Pancreas (tissue), 10 donors: ENCODE data around the gene CCDC122. TPM values are rescaled to one million over a fixed set of nuclear protein-coding genes. Genes with fewer than 3 reads are reported as not detected.

Source experiments
- ATAC-seq, 4 donors: fragments of 200-7000 bp; cut with Tn5 transposase; one replicate each; pipeline versions ENCODE4 v1.8.0 to v1.9.1; 2020; ENCODE audit warnings: mild to moderate bottlenecking in 4 of 4, moderate library complexity in 4 of 4
- DNase-seq, 6 donors: peaks; one replicate each; pipeline ENCODE4 v3.0.0-alpha.2; 2020
- FAIRE-seq: peaks from 2 replicates; lab custom pipeline; 2012; peaks lifted over from hg19 to GRCh38; lab: Jason Lieb, UNC
- H3K27ac ChIP-seq, 4 donors: fragments of 200-600 bp; sonication (generic); 1 replicate in 3 of 4; 2 replicates in 1 of 4; pipeline versions ENCODE4 v1.5.0 to v1.8.0; 2020
- H3K27me3 ChIP-seq, 4 donors: fragments of 200-600 bp; one replicate each; pipeline ENCODE4 v1.8.0; 2021
- H3K36me3 ChIP-seq, 3 donors: fragments of 200-600 bp; sonication (generic) in 1 of 3; one replicate each; pipeline versions ENCODE4 v1.5.0 to v1.8.0; 2020 to 2021
- H3K4me1 ChIP-seq, 3 donors: fragments of 200-600 bp; one replicate each; pipeline ENCODE4 v1.8.0; 2021
- H3K4me3 ChIP-seq, 4 donors: fragments of 200-600 bp; sonication (generic) in 2 of 4; one replicate each; pipeline versions ENCODE4 v1.5.0 to v1.8.0; 2020 to 2021
- H3K9me3 ChIP-seq, 4 donors: fragments of 200-600 bp; one replicate each; pipeline ENCODE4 v1.8.0; 2021
- WGBS, 2 donors: extraction: QIAGEN DNeasy Blood & Tissue Kit; methylation state at CpG; one replicate each; pipeline ENCODE4 v1.1.7; 2013; 5-methylcytosine and 5-hydroxymethylcytosine counted together
- intact Hi-C, 3 donors: fragments of 100-400 bp; cut with DNase I; formaldehyde crosslinking; loops; one replicate each; pipeline versions ENCODE4 v1.11.1 to v1.14.2; 2022
- polyA plus RNA-seq, 2 donors: library from polyadenylated mRNA; stranded (reverse); fragments of 200-250 nt; gene quantifications; one replicate each; pipeline ENCODE4 v1.2.3, GENCODE V29; 2013
- total RNA-seq, 6 donors: library from RNA; stranded (reverse); fragmentation: NEBNext Ultra II Directional in 4 of 6; extraction: Animal tissue kit (Norgen Biotek cat#: 25700) in 4 of 6; gene quantifications; one replicate each; pipeline versions ENCODE4 v1.2.1 to v1.2.4, GENCODE V29; 2021 to 2023
- TF ChIP-seq, protein P1 (sequence below), 4 donors: fragments of 200-600 bp; sonication (generic) in 3 of 4; IDR thresholded peaks; one replicate each; pipeline versions ENCODE4 v1.5.0 to v1.8.0; 2021; ENCODE audit warnings: antibody characterized with exemption in 4 of 4
- donor health status: healthy with polysubstance abuse.
- donor health status: DM: no; HTN: no; CAD: no; lungs with moderate emphysema.
- donor health status: DM: no; HTN: no; CAD: no.
- donor health status: control.
- donor health status: control.
- donor health status: Bipolar disorder and iron deficiency.
- donor health status: DM: yes; HTN: yes; CAD: no.
- donor health status: DM: no; HTN: no; CAD: no.
- donor health status: DM: no; HTN: no; CAD: no.
- donor health status: DM: yes; HTN: yes; CAD: no.

CCDC122 gene
- total and polyA plus RNA-seq, 8 donors: 2.9 to 7.3 (median 4.7) TPM

DNA sequence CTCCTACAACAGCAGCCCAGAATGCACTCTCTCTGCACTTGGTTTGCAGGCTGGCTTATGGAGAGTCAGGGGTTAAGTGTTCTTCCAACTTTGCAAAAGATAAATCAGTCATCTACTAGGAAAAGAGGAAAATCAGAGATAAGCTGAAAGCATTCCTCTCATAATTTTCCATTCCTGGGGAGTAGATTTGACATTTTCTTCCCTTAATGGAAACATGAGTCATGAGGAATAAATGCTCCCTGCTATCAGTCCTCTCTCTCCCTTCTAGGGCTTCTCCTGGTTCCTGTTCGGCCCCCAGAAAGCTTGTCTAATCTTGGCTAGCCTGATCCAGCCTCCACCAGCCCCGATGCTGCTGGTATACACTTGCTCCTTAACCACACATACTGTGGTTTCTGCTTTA, 64.3 kb downstream of the CCDC122 start:
- no peaks in the 10 kb centered on the region for H3K27me3 ChIP-seq
- no peaks in the 10 kb centered on the region for H3K36me3 ChIP-seq
- H3K9me3 ChIP-seq: no peaks in the 10 kb centered on the region
- DNase-seq (no peak), ATAC-seq (peak in 2 of 4 donors; percentile 30 to 37), FAIRE-seq (no peak)
- H3K27ac ChIP-seq: no peak overlapping the region
- 47 to 51% methylated on average over 2 of the region's 2 CpGs for WGBS, 2 donors
- TF ChIP-seq, protein P1, sequence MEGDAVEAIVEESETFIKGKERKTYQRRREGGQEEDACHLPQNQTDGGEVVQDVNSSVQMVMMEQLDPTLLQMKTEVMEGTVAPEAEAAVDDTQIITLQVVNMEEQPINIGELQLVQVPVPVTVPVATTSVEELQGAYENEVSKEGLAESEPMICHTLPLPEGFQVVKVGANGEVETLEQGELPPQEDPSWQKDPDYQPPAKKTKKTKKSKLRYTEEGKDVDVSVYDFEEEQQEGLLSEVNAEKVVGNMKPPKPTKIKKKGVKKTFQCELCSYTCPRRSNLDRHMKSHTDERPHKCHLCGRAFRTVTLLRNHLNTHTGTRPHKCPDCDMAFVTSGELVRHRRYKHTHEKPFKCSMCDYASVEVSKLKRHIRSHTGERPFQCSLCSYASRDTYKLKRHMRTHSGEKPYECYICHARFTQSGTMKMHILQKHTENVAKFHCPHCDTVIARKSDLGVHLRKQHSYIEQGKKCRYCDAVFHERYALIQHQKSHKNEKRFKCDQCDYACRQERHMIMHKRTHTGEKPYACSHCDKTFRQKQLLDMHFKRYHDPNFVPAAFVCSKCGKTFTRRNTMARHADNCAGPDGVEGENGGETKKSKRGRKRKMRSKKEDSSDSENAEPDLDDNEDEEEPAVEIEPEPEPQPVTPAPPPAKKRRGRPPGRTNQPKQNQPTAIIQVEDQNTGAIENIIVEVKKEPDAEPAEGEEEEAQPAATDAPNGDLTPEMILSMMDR (IDR thresholded peaks at IDR 0.05): no peak
- H3K4me1 ChIP-seq: no peaks in the 10 kb centered on the region
- intact Hi-C loops: no loop called here
- no peak overlapping the region for H3K4me3 ChIP-seq

DNA sequence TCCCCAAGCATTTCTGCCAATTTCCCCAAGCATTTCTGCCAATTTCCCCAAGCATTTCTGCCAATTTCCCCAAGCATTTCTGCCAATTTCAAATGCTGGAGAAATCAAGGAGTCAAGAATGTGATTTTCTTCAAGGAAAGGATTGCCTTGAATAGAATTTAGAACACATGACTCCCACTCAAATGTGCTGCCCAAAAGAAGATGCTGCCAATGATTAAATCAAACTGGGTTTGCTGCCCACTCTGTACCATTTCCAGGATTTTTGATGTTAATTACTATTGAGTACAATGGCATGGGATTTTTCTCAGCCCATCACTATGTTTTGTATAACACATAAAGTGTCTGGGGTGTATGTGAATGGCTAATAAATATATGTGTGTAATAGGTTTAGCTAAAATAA, 70.9 kb downstream of the CCDC122 start:
- Histone ChIP-seq H3K27me3 (no peaks in the 10 kb centered on the region), H3K27ac (no peak overlapping the region), H3K9me3 (no peaks in the 10 kb centered on the region), H3K36me3 (no peaks in the 10 kb centered on the region), H3K4me3 (no peak overlapping the region), H3K4me1 (no peaks in the 10 kb centered on the region)
- no peak for ATAC-seq
- no peak for DNase-seq
- intact Hi-C loops: loop anchor here in 2 of 3 donors (10.0 kb wide), 2 partner anchors 504 to 834 kb away; no protein-coding TSS in a partner anchor
- TF ChIP-seq, protein P1 (IDR thresholded peaks at IDR 0.05): no peak
- no peak for FAIRE-seq

DNA sequence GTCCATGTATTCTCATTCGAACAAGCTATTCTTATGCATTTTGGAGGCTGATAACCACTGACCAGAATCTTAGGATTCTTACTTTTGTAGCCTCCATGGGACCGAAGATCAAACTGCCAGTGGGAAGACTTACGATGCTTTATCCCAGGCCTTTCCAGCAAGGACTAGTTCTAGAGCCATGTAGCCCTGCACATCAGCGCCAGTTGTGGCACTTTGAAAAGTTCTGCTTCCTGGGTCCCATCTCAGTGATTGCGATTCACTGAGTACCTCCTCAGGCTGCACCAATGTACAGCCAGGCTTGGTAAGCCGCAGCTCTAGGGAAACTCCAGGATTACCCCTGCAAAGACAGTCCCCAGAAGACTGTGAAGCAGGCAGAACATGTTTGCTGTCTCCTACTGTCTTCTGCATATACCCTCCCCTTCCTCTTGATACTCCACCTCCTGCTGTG, 73.8 kb downstream of the CCDC122 start:
- Histone ChIP-seq H3K9me3 (no peaks in the 10 kb centered on the region), H3K27ac (no peak overlapping the region), H3K4me1 (no peaks in the 10 kb centered on the region), H3K4me3 (no peak overlapping the region), H3K36me3 (no peaks in the 10 kb centered on the region), H3K27me3 (no peaks in the 10 kb centered on the region)
- FAIRE-seq: no peak
- intact Hi-C loops: loop anchor here in 2 of 3 donors (10.0 kb wide), 2 partner anchors 501 to 831 kb away; no protein-coding TSS in a partner anchor
- WGBS, 2 donors: 59 to 78% methylated on average over 6 of the region's 6 CpGs
- DNase-seq: no peak
- no peak for ATAC-seq
- TF ChIP-seq, protein P1 (IDR thresholded peaks at IDR 0.05): no peak

DNA sequence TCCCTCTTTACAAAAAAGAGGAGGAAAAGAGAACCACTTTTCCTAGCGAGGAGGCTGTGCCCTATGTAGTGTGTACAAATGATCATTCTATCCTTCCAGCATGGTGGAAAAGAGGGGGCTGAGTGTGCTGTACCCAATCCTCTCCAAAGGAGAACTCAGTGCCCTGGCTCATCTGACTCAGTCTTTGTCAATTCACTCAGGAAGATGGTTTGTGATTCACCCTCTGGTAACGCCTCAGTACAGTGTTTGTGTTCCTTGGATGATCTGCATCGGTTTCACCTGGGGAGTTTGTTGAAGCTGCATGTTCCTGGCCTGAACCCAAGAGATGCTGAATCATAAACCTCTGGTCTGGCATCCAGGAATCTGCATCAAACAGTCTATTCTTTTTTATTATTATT, 74.5 kb downstream of the CCDC122 start:
- ATAC-seq: peak in 3 of 4 donors; percentile 43 to 69 (median 49)
- no peak overlapping the region for H3K4me3 ChIP-seq
- no peaks in the 10 kb centered on the region for H3K36me3 ChIP-seq
- intact Hi-C loops: loop anchor here in 2 of 3 donors (10.0 kb wide), 2 partner anchors 500 to 830 kb away; no protein-coding TSS in a partner anchor
- H3K4me1 ChIP-seq: no peaks in the 10 kb centered on the region
- H3K27me3 ChIP-seq: no peaks in the 10 kb centered on the region
- no peak for FAIRE-seq
- H3K9me3 ChIP-seq: no peaks in the 10 kb centered on the region
- TF ChIP-seq, protein P1 (IDR thresholded peaks at IDR 0.05): no peak
- no peak overlapping the region for H3K27ac ChIP-seq
- 22 to 35% methylated on average over 3 of the region's 3 CpGs for WGBS, 2 donors
- no peak for DNase-seq

DNA sequence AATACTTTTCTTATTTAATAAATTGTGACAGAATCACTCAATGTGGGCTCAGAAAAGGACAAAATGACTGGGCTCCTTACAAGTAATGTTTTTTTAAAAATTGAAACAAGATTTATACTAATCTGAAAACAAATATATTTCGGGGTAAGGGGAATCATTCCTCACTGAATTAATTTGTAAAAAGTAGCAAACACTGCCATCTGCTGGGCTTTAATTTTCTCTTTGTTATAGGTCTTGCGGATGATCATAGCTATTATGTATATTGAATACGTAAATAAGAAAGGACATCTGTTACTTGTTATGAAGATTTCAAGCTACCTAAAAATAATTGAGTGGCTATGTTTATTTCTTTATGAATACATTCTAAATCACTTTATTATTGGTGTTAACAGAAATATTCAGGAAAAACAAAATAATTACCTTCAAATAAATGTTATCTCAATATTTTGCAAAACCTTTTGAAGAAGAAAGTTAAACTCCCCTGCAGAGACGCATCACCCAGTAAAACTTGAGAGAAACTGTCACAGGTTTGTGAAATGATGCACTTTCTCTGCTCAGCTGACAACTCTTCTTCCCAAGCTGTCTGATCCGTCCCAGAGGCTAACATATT, 75.0 kb downstream of the CCDC122 start:
- H3K4me3 ChIP-seq: no peak overlapping the region
- no peak overlapping the region for H3K27ac ChIP-seq
- H3K4me1 ChIP-seq: no peaks in the 10 kb centered on the region
- 14 to 22% methylated on average over 5 of the region's 5 CpGs for WGBS, 2 donors
- intact Hi-C loops: loop anchor here in 2 of 3 donors (10.0 kb wide), 2 partner anchors 500 to 830 kb away; no protein-coding TSS in a partner anchor
- ATAC-seq (peak; percentile 58 to 86 (median 83)), FAIRE-seq (peak; percentile 95), DNase-seq (no peak)
- TF ChIP-seq, protein P1 (IDR thresholded peaks at IDR 0.05): peak in 3 of 4 donors; percentile 26 to 50 (median 38)
- no peaks in the 10 kb centered on the region for H3K27me3 ChIP-seq
- no peaks in the 10 kb centered on the region for H3K36me3 ChIP-seq
- H3K9me3 ChIP-seq: no peaks in the 10 kb centered on the region
